Fibroblast of lung (primary cell): ENCODE measurements around the gene TIMP4. TPM values are rescaled to one million over a fixed set of nuclear protein-coding genes. Genes with fewer than 3 reads are reported as not detected.

ENCODE experiments used
- DNase-seq, 2 donors: peaks; one replicate each; pipeline versions ENCODE4 v3.0.0 to v3.0.0-alpha.2; 2010; ENCODE audit warnings: low read depth in 2 of 2
- H2AFZ ChIP-seq: 2 replicates; pipeline ENCODE4 v1.5.1; 2012; ENCODE audit warnings: low read length, control low read depth, inconsistent platforms
- H3K27ac ChIP-seq: 2 replicates; pipeline ENCODE4 v1.5.1; 2011; ENCODE audit warnings: low read length, control low read depth; ENCODE audit not compliant: insufficient read depth
- H3K27me3 ChIP-seq: 2 replicates; pipeline ENCODE4 v1.5.1; 2011; ENCODE audit warnings: mild to moderate bottlenecking, low read length; ENCODE audit not compliant: control insufficient read depth, insufficient read depth
- H3K36me3 ChIP-seq: 2 replicates; pipeline ENCODE4 v1.5.1; 2011; ENCODE audit warnings: low read length; ENCODE audit not compliant: control insufficient read depth, insufficient read depth
- H3K4me1 ChIP-seq: 2 replicates; pipeline ENCODE4 v1.5.1; 2011; ENCODE audit warnings: low read length; ENCODE audit not compliant: control insufficient read depth, insufficient read depth; ENCODE audit errors: extremely low read depth
- H3K4me2 ChIP-seq: 2 replicates; pipeline ENCODE4 v1.5.1; 2011; ENCODE audit warnings: low read length, control low read depth; ENCODE audit not compliant: insufficient read depth; ENCODE audit errors: extremely low read depth
- H3K4me3 ChIP-seq, 4 experiments: fragments of 200-600 bp in 1 of 4; sonication (generic) in 1 of 4; replicated peaks in 1 of 4; 2 replicates each; pipeline ENCODE4 v1.5.1; 2011 to 2016; ENCODE audit warnings: low read length in 4 of 4, low read depth in 3 of 4, mild to moderate bottlenecking in 3 of 4, control low read depth in 2 of 4, inconsistent platforms in 1 of 4, mixed read lengths in 1 of 4; ENCODE audit not compliant: insufficient read depth in 1 of 4; ENCODE audit errors: control extremely low read depth in 1 of 4
- H3K79me2 ChIP-seq: 2 replicates; pipeline ENCODE4 v1.5.1; 2012; ENCODE audit warnings: mild to moderate bottlenecking, low read length, inconsistent platforms; ENCODE audit not compliant: control insufficient read depth, insufficient read depth
- H3K9ac ChIP-seq: 2 replicates; pipeline ENCODE4 v1.5.1; 2011; ENCODE audit warnings: mild to moderate bottlenecking, low read length, control low read depth; ENCODE audit not compliant: insufficient read depth
- H3K9me3 ChIP-seq: 2 replicates; pipeline ENCODE4 v1.5.1; 2012; ENCODE audit warnings: low read depth, low read length; ENCODE audit not compliant: control insufficient read depth, insufficient read depth
- H4K20me1 ChIP-seq: 2 replicates; pipeline ENCODE4 v1.5.1; 2011; ENCODE audit warnings: low read length; ENCODE audit not compliant: control insufficient read depth, insufficient read depth; ENCODE audit errors: extremely low read depth
- CTCF ChIP-seq, 2 donors: IDR thresholded peaks in 1 of 2; conservative IDR thresholded peaks in 1 of 2; 1 replicate in 1 of 2; 2 replicates in 1 of 2; pipeline ENCODE4 v1.5.1; 2011 to 2012; ENCODE audit warnings: low read length in 2 of 2, control low read depth in 1 of 2, inconsistent platforms in 1 of 2, low read depth in 1 of 2, mild to moderate bottlenecking in 1 of 2
- EZH2 ChIP-seq: IDR thresholded peaks from 2 replicates; pipeline ENCODE4 v1.5.1; 2012; ENCODE audit warnings: low read length, control low read depth, mild to moderate bottlenecking; ENCODE audit errors: missing control alignments
- polyA plus RNA-seq, 2 donors: library from polyadenylated mRNA; depleted of rRNA in 1 of 2; stranded (reverse) in 1 of 2; unstranded in 1 of 2; fragments of >200 nt; gene quantifications; 2 replicates each; pipeline ENCODE4 v1.2.1, GENCODE V29; 2011 to 2012; ENCODE audit warnings: missing spikeins in 1 of 2
- total RNA-seq: library from RNA; depleted of rRNA; stranded (reverse); fragments of >200 nt; gene quantifications from 2 replicates; pipeline ENCODE4 v1.2.1, GENCODE V29; 2014

The TIMP4 gene
- total and polyA plus RNA-seq, 2 donors (not counting 1 experiment from before 2014, with no cell fraction given), result 2.8 to 12.6 TPM

DNA sequence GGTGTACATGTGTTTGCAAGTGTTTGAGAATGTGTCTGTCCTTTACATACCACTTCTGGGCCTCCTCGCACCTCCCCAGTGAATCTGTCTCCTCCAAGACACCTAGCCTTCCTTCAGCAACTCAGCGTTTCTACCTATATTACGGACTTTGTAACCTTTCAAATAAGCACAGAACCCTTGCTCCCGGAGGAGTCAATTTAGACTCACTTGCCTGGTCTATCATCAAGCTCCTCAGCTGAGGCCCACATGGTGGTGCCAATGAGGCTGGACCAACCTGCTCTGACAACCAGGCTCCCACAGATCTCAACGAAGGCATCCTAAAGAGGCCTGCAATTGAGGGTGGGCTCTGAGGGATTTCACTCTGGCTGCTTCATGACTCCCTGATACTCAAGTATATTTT, 32.8 kb upstream of the TIMP4 start:
- Histone ChIP-seq H3K9me3 (no peaks in the 10 kb centered on the region), H3K9ac (no peak overlapping the region), H3K4me1 (peaks cover 29% of the 10 kb centered on the region), H3K79me2 (no peaks in the 10 kb centered on the region), H2AFZ (no peak overlapping the region), H3K27me3 (no peaks in the 10 kb centered on the region), H3K4me3 (no peak overlapping the region), H4K20me1 (no peaks in the 10 kb centered on the region), H3K27ac (no peak overlapping the region), H3K36me3 (no peaks in the 10 kb centered on the region), H3K4me2 (no peak overlapping the region)
- DNase-seq, result no peak
- no peak for TF ChIP-seq CTCF (conservative IDR thresholded peaks at IDR 0.05 in 1 of 2, IDR thresholded peaks at IDR 0.05 in 1 of 2; ENCODE audit: low read depth in 1 of 2, low read length in 2 of 2)
- TF ChIP-seq EZH2, result no peak

- no peaks in the 10 kb centered on the region for H3K79me2 ChIP-seq
- H3K4me2 ChIP-seq, result no peak overlapping the region
- DNase-seq, result no peak
- no peak for TF ChIP-seq EZH2
- TF ChIP-seq CTCF (conservative IDR thresholded peaks at IDR 0.05 in 1 of 2, IDR thresholded peaks at IDR 0.05 in 1 of 2; ENCODE audit: low read depth in 1 of 2, low read length in 2 of 2), result no peak
- no peak overlapping the region for H3K27ac ChIP-seq
- no peaks in the 10 kb centered on the region for H3K36me3 ChIP-seq
- H3K9me3 ChIP-seq, result no peaks in the 10 kb centered on the region
- no peaks in the 10 kb centered on the region for H3K27me3 ChIP-seq
- H4K20me1 ChIP-seq, result no peaks in the 10 kb centered on the region
- no peak overlapping the region for H2AFZ ChIP-seq
- H3K9ac ChIP-seq, result no peak overlapping the region
- H3K4me1 ChIP-seq, result peaks cover 29% of the 10 kb centered on the region
- H3K4me3 ChIP-seq, result no peak overlapping the region
These were observed 32.1 kb upstream of the TIMP4 start for GRCh38 chr3:12190832-12191231.

DNA sequence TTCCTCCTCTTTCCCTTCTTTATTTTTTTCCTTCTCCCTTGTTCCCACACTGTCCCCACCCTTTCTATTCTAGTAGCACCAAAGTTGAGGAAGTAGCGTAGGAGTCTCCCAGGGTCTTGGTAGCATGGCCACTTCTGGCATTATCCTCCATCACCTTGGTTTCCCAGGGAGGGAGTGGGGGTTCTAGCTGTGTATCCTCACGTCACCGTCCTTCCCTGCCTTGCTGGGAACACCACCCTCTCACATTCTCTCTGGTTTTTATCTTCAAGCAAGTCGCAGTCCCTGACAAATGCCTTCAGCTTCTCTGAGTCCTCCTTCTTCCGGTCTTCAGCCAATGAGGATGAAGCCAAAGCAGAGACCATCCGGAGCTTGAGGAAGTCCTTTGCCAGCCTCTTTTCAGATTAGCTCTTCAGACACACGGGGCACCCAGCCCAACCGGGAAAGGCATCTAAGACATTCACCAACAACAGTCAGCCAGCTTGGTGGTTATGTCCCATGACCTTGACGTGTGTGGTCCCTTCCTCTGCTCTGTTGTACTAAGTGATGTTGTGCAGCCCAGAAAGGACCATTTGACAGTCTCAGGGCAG, 31.6 kb upstream of the TIMP4 start:
- no peak overlapping the region for H3K4me3 ChIP-seq
- peaks cover 27% of the 10 kb centered on the region for H3K4me1 ChIP-seq
- no peaks in the 10 kb centered on the region for H3K27me3 ChIP-seq
- H4K20me1 ChIP-seq, result no peaks in the 10 kb centered on the region
- H2AFZ ChIP-seq, result no peak overlapping the region
- no peaks in the 10 kb centered on the region for H3K9me3 ChIP-seq
- no peak overlapping the region for H3K9ac ChIP-seq
- H3K79me2 ChIP-seq, result no peaks in the 10 kb centered on the region
- H3K36me3 ChIP-seq, result no peaks in the 10 kb centered on the region
- no peak overlapping the region for H3K27ac ChIP-seq
- no peak for DNase-seq
- TF ChIP-seq EZH2, result no peak
- no peak for TF ChIP-seq CTCF (conservative IDR thresholded peaks at IDR 0.05 in 1 of 2, IDR thresholded peaks at IDR 0.05 in 1 of 2; ENCODE audit: low read depth in 1 of 2, low read length in 2 of 2)
- no peak overlapping the region for H3K4me2 ChIP-seq
